HG02571 (cell line): ENCODE data around the gene DOP1B.
"Not testable (repeated sequence)": the region's sequence is repeated elsewhere in the genome, so short reads cannot be mapped to it uniquely, and the experiment has no call there.

Source experiments
- ATAC-seq: cut with Tn5 transposase; IDR thresholded peaks from one replicate; pipeline ENCODE4 v1.9.1; 2021; ENCODE audit warnings: mild to moderate bottlenecking, moderate library complexity; ENCODE audit not compliant: unreplicated experiment

Gene DOP1B

GRCh38 chr21:36134803-36135390 is 21.7 kb upstream of the DOP1B start, which contains the start of gene CBR3:
Gene CBR3 (plus strand): TSS chr21:36135079. CDS start chr21:36135193, 114 bp downstream.
- ATAC-seq, result no peak

GRCh38 chr21:36135391-36136102 is 21.1 kb upstream of the DOP1B start:
- no peak for ATAC-seq

GRCh38 chr21:36139791-36140190 is 16.8 kb upstream of the DOP1B start:
- not testable (repeated sequence) for ATAC-seq

GRCh38 chr21:36141513-36141925 is 15.1 kb upstream of the DOP1B start:
- peak; percentile 69 for ATAC-seq

- ATAC-seq, result not testable (repeated sequence)
These were observed 12.4 kb upstream of the DOP1B start for GRCh38 chr21:36144233-36144632.

GRCh38 chr21:36145259-36145658 is 11.4 kb upstream of the DOP1B start:
- ATAC-seq, result no peak

GRCh38 chr21:36147911-36148310 is 8.7 kb upstream of the DOP1B start:
- ATAC-seq, result no peak

GRCh38 chr21:36148886-36149285 is 7.7 kb upstream of the DOP1B start:
- no peak for ATAC-seq

GRCh38 chr21:36149788-36150711 is 6.6 kb upstream of the DOP1B start:
- no peak for ATAC-seq

GRCh38 chr21:36155603-36156338 is 853 bp upstream of the DOP1B start:
- ATAC-seq, result no peak

GRCh38 chr21:36156339-36156814 is 247 bp upstream of the DOP1B start:
- ATAC-seq, result peak; percentile 87

- no peak for ATAC-seq
These were observed 2.8 kb downstream of the DOP1B start for GRCh38 chr21:36159356-36159921.

GRCh38 chr21:36160850-36161178 is 4.2 kb downstream of the DOP1B start:
- ATAC-seq, result no peak

GRCh38 chr21:36162631-36163030 is 6.0 kb downstream of the DOP1B start:
- ATAC-seq, result no peak

GRCh38 chr21:36163750-36164741 is 7.4 kb downstream of the DOP1B start:
- ATAC-seq, result no peak

- ATAC-seq, result no peak
These were observed 8.7 kb downstream of the DOP1B start for GRCh38 chr21:36165356-36165755.

GRCh38 chr21:36166705-36167104 is 10.1 kb downstream of the DOP1B start:
- no peak for ATAC-seq

GRCh38 chr21:36167541-36167940 is 10.9 kb downstream of the DOP1B start:
- no peak for ATAC-seq

GRCh38 chr21:36169470-36170128 is 13.0 kb downstream of the DOP1B start:
- no peak for ATAC-seq
